HG03159 (cell line): ENCODE results near the gene SCAPER.
"Not testable (repeated sequence)": the region's sequence is repeated elsewhere in the genome, so short reads cannot be mapped to it uniquely, and the experiment has no call there.

Experiments
- ATAC-seq: cut with Tn5 transposase; IDR thresholded peaks from one replicate; pipeline ENCODE4 v1.9.1; 2021; ENCODE audit warnings: mild to moderate bottlenecking, moderate library complexity; ENCODE audit not compliant: unreplicated experiment

SCAPER gene

GRCh38 chr15:76510663-76511062 lies 394.5 kb downstream of the SCAPER start:
- not testable (repeated sequence) for ATAC-seq

- no peak for ATAC-seq
Measured at GRCh38 chr15:76503804-76504203, 401.3 kb downstream of the SCAPER start.

- no peak for ATAC-seq
Measured at GRCh38 chr15:76503121-76503520, 402.0 kb downstream of the SCAPER start.

- ATAC-seq = no peak
Measured at GRCh38 chr15:76502678-76503077, 402.5 kb downstream of the SCAPER start.

- ATAC-seq = not testable (repeated sequence)
Measured at GRCh38 chr15:76502185-76502584, 403.0 kb downstream of the SCAPER start.

GRCh38 chr15:76501726-76502125 lies 403.4 kb downstream of the SCAPER start:
- ATAC-seq = no peak

GRCh38 chr15:76501011-76501410 lies 404.1 kb downstream of the SCAPER start:
- ATAC-seq = no peak

- no peak for ATAC-seq
Measured at GRCh38 chr15:76495487-76495886, 409.7 kb downstream of the SCAPER start.

- no peak for ATAC-seq
Measured at GRCh38 chr15:76492538-76492937, 412.6 kb downstream of the SCAPER start.

- ATAC-seq = no peak
Measured at GRCh38 chr15:76483752-76484151, 421.4 kb downstream of the SCAPER start.

- ATAC-seq = no peak
Measured at GRCh38 chr15:76483018-76483417, 422.1 kb downstream of the SCAPER start.

- no peak for ATAC-seq
Measured at GRCh38 chr15:76480267-76480666, 424.9 kb downstream of the SCAPER start.

GRCh38 chr15:76470691-76471090 lies 434.4 kb downstream of the SCAPER start:
- no peak for ATAC-seq

- no peak for ATAC-seq
Measured at GRCh38 chr15:76468722-76469121, 436.4 kb downstream of the SCAPER start.

- ATAC-seq = no peak
Measured at GRCh38 chr15:76467136-76467535, 438.0 kb downstream of the SCAPER start.

- ATAC-seq = no peak
Measured at GRCh38 chr15:76465728-76466127, 439.4 kb downstream of the SCAPER start.

- no peak for ATAC-seq
Measured at GRCh38 chr15:76464247-76464646, 440.9 kb downstream of the SCAPER start.

GRCh38 chr15:76460871-76461270 lies 444.3 kb downstream of the SCAPER start:
- no peak for ATAC-seq

GRCh38 chr15:76460347-76460746 lies 444.8 kb downstream of the SCAPER start:
- ATAC-seq = no peak

- ATAC-seq = no peak
Measured at GRCh38 chr15:76451540-76451939, 453.6 kb downstream of the SCAPER start.

- ATAC-seq = no peak
Measured at GRCh38 chr15:76449455-76449854, 455.7 kb downstream of the SCAPER start.

- ATAC-seq = no peak
Measured at GRCh38 chr15:76448755-76449154, 456.4 kb downstream of the SCAPER start.

GRCh38 chr15:76447728-76448441 lies 457.3 kb downstream of the SCAPER start:
- ATAC-seq = no peak
